ENCODE results near the gene COMTD1. TPM values are rescaled to one million over a fixed set of nuclear protein-coding genes. Genes with fewer than 3 reads are reported as not detected.
"Not testable (repeated sequence)": the region's sequence is repeated elsewhere in the genome, so short reads cannot be mapped to it uniquely, and the experiment has no call there.

The COMTD1 gene
- total RNA-seq, 1 experiment from 2014 or later: 27.2 TPM

DNA sequence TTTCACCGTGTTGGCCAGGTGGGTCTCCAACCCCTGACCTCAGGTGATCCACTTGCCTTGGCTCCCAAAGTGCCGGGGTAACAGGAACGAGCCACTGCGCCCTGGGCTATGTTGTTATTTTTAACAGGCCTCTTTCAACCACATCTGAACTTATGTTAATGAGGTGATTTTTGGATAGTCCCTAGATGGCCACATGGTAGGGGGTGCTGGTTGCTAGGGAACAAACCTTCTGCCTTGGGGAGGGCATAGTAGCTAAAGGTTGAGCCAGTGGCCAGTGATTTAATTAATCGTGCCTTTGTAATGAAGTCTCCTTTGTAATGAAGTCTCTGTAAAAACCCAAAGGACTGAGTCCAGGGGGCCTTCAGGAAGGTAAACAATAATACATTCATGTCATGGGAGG is 9.1 kb downstream of the COMTD1 start:
- DNase-seq (ENCODE audit: extremely low read depth, low read depth): no peak

DNA sequence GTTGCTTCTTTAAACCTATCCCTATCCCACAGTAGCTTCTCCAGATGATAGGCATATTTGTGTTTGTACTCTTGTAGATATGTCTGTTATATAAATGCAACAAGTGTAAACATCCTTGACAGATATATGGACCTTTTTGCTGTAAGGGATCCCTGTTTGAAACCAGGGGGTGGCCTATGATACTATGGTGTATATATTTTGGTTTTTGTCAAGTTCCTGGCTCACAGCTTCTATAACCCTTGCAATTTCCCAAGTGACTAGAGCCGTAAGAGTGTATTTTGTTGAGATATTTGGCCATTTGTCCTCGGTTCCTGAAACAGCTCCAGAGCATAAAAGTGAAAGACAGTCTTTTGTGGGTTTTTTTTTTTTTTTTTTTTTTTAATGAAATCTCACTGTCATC is 9.7 kb downstream of the COMTD1 start:
- DNase-seq (ENCODE audit: extremely low read depth, low read depth): no peak

DNA sequence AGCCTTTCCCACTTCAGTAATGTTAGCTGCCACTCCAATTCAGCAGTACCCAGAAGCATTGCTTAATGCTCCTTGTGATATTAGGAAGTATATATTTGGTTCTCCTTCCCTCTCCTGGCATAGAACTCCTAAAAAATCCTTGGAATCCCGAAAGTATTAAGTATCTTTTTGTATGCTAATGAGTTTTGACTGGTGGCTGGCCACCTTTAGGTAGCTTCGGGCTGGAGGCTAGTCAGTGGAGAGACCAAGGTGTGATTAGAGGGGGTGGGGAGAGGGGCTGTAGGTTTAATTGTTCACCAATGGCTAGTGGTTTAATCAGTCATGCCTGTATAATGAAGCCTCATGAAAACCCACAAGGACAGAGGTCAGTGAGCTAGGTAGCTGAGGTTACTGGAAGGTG is 12.2 kb downstream of the COMTD1 start:
- no peak for DNase-seq (ENCODE audit: extremely low read depth, low read depth)

DNA sequence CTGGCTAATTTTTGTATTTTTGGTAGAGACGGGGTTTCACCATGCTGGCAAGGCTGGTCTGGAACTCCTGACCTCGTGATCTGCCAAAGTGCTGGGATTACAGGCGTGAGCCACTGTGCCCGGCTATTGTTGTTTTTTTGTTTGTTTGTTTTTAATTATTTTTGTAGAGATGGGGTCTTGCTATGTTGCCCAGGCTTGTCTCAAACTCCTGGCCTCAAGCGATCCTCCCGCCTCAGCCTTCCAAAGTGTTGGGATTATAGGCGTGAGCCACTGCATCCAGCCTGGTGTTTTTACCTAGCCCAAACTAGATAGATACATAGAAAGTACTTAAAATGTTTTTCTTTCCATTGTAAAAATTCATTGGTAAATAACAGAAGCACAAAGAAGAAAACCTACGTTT is 14.3 kb downstream of the COMTD1 start:
- not testable (repeated sequence) for DNase-seq (ENCODE audit: extremely low read depth, low read depth)

DNA sequence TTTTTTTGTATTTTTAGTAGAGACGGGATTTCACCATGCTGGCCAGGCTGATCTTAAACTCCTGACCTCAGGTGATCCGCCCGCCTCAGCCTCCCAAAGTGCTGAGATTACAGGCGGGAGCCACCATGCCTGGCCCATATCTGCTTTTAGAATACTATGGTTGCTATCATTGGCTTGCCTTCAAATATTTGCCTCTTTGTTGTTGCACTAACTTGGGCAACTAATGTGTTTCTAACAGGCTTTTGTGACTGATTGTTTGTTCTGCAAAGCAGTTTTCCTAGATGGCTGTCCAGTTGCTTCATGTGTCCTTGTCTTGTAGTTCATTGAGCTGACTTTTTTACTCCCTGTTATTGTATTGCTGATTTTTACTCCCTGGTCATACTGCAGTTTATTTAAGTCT is 15.5 kb downstream of the COMTD1 start:
- no peak for DNase-seq (ENCODE audit: extremely low read depth, low read depth)

DNA sequence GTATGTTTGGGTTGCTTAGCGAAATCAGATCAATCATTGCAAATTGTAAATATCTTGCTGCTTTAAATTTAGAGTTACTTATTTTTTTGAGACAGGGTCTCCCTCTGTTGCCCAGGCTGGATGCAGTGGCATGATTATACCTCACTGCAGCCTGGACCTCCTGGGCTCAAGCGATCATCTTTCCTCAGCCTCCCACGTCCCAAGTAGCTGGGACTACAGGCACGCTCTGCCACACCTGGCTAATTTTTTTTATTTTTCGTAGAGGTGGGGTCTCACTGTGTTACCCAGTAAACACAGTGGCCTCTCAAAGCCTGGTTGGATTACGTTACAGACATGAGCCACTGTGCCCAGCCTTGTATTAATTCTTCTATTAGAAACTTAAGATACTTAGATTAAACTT is 23.4 kb downstream of the COMTD1 start:
- no peak for DNase-seq (ENCODE audit: extremely low read depth, low read depth)

DNA sequence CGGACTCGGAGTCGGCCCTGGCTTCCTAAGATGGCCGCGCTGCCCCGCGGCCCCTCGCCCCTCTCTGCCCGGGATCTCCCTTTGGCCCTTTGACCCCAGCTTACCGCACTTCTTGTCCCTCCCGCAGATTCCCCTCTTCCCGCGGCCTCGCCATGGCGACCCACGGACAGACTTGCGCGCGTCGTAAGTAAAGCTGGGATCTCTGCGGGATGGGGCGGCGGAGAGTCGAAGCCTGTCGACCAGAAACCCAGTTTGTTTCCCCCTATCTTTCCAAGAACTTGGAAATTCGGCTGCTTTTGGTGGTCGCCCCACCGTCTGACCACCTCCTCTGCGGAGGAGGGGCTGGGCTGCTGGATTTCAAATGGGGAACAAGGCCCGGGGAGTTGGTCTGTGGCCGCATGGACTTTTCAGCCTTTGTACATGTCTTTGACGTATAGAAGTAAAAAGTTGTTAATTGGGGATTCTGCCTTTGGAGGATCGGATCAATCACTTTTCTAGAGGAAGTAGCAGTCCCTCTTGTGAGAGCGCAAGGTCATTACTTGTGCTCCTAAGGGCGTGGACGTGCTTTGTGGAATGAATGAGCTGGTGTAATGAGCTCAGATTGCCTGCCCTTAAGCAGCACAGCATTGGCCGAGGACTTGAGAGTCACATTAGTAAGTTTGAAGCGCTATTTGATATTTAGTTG is 24.6 kb downstream of the COMTD1 start:
- DNase-seq (ENCODE audit: extremely low read depth, low read depth): peak; percentile 32

DNA sequence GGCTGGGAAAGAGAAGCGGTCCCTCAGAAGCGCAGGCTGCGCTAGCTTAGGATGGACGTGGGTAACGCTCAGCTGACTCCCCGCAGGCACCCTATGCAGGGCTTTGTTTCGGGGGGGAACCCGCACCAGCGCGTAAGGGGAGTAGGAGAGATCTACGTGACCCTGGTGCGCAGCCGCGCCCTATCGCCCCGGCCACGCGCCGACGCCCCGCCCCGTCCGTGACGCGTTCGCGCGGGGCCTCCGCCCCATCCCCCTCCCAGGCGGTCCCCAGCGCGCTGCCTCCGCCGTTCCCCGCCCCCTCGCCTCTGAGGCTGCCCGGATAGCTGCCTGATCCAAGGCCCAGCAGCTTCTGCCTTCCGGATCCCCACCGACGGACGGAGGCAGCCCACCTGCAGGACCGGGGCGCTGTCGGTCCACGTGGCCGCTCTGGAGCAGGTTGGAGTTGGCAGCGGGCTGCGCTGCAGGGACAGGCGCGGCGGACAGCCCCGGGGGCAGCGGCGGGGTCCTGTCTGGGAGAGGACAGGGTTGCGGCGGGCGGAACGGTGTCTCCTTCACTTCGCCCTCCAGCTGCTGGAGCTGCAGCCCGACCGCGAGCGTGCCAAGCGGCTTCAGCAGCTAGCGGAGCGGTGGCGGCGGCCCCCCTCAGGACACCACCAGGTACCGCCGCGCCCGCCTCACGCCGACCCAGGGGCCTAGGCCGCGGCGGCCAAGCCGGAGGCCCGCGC is 25.3 kb downstream of the COMTD1 start, which contains the start of gene VDAC2:
Gene VDAC2, plus strand, starts transcription at position 515 of the 725 bp plus-strand sequence. CDS start 363 bp downstream, outside the sequence.
- DNase-seq (ENCODE audit: extremely low read depth, low read depth): peak; percentile 86

DNA sequence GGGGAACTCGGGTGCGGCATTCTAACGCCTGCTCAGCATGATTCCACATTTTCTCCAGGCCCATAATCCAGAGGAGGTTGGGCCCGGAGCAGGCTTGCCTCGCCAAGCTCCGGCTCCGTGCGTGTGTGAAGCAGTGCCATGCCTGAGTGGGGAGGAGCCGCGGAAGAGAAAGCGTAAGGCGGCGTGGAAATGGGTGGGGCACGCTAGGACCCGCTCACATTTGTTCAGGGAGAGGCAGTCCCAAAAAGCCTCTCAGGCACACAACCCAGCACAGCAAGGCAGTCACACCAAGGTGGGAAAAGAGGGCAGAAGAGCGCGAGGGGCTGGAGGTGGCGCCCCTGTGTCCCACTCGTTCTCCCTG is 25.9 kb downstream of the COMTD1 start:
- DNase-seq (ENCODE audit: extremely low read depth, low read depth): peak; percentile 61

DNA sequence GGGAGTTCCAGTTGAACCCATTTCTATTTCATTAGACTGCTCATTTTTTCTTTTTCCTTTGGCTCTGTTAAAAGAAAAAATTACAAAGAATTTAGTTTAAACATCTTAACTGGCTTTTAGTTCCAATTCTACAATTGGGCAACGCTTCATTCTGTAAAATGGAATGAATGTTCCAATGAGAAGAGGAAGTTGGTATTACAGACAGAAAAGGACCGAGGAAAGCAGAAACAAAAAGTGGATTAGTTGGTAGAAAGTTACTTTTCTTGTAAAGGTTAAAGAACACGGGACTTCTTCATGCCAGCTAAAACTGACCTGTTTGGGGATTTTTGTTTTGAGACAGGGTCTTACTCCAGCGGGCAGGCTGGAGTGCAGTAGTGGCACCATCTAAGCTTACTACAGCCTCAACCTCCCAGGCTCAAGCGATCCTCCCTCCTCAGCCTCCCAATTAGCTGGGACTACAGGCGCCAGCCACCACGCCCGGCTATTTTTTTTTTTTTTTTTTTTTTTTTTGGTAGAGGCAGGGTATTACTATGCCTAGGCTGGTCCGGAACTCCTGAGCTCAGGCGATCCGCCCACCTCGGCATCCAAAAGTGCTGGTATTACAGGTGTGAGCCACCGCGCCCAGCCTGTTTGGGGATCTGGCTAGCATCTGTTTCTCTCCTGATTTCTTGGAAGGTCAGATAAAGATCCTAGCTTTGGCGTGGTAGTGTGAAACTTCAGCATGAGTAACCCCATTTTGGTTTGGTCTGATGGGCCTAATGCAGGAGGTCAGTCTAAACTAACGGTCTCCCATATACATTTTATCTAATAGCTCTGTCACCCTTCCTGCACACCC is 26.5 kb downstream of the COMTD1 start:
- DNase-seq (ENCODE audit: extremely low read depth, low read depth): no peak

DNA sequence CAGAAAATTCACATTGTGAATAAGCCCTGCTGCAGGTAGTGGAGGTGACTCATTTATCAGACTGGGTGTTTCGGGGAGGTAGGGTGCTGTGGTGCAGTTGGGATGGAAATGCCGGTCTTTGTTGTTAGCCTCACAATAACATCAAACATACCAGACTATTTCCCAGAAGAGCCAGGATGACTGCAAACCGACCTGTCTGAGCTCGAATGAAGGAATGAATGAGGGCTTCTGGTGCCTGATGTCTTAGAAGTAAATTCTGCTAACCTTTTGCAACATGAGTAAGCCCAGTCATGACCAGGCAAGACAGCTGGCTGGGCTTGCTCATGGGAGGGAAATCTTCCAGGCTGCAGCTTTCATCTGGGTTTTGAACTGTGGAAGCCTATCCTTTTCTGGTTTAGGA is 27.6 kb downstream of the COMTD1 start:
- DNase-seq (ENCODE audit: extremely low read depth, low read depth): no peak

DNA sequence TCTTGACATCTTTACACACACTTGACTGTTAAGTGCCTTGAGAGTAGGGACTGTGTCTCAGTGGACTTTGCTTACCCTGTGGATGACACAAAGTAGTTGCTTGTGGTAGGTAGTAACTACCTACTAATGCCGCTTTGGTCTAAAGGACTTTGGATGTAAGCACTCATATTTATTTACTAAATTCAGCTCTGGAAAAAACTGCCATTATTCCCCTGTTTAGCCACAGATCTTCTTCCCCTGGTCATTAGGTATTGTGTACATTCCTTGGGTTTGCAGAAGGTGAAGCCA is 28.0 kb downstream of the COMTD1 start:
- no peak for DNase-seq (ENCODE audit: extremely low read depth, low read depth)

DNA sequence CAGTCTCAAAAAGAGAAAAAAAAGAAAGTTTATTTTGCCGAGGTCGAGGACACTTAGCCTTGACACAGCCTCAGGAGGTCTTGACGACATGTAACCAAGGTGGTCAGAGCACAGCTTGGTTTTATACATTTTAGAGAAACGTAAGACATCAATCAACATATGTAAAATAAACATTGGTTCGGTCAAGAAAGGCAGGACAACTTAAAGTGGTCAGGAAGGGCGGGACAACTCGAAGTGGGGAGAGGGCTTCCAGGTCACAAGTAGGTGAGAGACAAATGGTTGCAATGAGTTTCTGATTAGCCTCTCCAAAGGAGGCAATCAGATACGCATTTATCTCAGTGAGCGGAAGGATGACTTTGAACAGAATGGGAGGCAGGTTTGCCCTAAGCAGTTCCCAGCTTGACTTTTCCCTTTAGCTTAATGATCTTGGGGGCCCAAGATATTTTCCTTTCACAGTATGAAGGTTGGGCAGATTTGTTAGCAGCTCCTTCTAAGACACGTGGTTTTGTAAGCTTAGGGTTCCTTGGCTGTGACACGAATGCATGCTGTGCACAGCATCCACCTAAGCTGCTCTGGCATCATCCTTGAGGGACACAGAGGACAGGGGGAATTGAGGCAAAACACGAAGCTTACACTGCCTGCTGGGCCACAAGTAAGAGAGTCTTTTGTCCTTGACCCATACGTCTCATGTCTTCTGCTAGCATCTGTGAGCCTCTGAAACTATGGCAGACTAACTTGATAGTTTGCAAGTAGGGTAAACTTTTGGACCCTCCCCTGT is 28.5 kb downstream of the COMTD1 start:
- DNase-seq (ENCODE audit: extremely low read depth, low read depth): no peak

DNA sequence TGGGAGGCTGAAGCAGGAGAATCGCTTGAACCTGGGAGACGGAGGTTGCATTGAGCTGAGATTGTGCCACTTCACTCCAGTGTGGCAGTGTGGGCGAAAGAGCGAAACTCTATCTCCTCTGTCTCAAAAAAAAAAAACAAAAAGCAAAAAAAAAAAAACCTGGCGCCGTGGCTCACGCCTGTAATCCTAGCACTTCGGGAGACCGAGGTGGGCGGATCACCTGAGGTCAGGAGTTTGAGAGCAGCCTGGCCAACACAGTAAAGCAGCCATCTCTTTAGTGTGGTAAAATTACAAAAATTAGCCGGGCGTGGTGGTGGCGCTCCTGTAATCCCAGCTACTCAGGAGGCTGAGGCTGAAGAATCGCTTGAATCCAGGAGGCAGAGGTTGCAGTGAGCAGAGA is 29.1 kb downstream of the COMTD1 start:
- not testable (repeated sequence) for DNase-seq (ENCODE audit: extremely low read depth, low read depth)

DNA sequence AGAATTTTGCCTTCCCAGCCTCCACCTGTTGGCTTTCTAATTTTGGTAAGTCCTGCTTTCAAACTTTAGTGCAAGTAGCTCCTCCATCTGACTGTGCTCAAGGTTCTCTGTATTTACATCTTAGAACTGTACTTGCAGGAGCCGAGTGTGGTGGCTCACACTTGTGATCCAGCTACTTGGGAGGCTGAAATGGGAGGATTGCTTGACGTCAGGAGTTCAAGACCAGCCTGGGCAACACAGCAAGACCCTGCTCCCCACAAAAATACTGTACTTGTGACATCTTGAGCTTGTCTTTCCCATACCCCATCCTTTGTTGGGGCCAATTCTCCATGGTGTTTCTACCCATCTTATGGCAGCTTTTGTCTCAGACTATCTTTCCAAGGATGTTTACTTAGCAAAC is 29.8 kb downstream of the COMTD1 start:
- no peak for DNase-seq (ENCODE audit: extremely low read depth, low read depth)

DNA sequence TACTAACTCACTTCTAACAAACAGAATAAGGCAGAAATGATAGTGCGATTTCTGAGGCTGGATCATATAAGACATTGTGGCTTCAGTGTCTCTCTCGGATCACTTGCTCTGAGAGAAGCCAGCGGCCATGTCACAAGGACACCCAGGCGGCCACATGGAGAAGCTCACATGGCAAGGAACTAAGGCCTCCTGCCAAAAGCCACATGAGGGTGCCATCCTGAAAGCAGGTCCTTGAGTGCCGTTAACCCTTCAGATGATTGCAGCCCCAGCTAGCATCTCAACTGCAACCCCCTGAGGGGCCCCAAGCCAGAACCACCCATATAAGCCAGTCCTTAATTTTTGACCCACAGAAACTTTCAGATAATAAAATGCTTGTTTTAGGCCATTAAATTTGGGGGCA is 32.0 kb downstream of the COMTD1 start:
- no peak for DNase-seq (ENCODE audit: extremely low read depth, low read depth)

DNA sequence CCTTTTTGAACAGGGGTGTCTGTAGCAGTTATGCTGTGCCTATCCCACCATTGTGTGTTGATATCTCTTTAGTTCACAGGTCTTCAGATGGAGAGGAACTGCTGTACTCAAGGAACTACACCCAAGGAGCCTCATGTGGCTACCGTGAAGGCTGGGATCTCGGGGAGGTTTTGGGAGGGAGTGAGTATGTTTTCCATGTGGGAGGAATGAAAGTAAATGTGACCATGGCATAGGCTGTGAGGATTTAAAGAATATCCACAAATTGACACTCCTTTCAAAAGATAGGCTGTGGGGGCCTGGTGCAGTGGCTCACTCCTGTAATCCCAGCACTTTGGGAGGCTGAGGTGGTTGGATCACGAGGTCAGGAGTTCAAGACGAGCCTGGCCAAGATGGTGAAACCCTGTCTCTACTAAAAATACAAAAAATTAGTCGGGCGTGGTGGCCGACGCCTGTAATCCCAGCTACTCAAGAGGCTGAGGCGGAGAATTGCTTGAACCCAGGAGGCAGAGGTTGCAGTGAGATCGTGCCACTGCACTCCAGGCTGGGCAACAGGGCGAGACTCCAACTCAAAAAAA is 32.6 kb downstream of the COMTD1 start:
- DNase-seq (ENCODE audit: extremely low read depth, low read depth): not testable (repeated sequence)

DNA sequence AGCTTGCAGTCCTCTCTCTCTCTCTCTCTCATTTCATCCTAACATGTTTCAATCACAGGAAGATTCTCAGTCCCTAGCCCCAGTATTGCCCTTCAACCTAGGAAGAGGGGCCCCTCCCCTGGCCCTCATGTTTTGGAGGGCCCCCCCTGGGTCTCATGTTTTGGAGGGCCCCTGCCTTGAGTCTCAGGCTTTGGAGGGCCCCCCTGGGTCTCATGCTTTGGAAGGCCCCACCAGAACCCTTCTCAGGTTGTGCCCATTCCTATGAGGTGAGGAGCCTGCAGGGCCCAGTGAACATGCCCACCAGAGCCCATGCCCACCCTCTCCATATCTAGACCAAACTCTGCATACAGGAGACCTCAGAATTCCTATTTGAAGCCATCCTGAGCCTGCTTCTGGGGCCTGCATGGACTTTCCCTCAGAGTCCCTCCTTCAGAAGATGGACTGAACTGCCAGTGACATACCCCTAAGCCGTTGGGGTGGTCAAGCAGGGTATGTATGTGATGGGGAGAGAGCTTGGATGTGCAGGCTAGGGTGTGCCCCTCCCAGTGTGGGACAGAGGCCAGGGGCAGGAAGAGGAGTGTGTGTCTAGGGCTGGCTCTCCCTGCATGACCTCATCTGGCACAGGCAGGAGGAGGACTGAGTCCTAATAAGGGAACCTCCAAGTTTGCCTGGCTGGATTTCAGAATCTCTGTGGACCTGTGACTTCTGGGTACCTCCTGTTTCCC is 33.3 kb downstream of the COMTD1 start:
- peak; percentile 14 for DNase-seq (ENCODE audit: extremely low read depth, low read depth)

DNA sequence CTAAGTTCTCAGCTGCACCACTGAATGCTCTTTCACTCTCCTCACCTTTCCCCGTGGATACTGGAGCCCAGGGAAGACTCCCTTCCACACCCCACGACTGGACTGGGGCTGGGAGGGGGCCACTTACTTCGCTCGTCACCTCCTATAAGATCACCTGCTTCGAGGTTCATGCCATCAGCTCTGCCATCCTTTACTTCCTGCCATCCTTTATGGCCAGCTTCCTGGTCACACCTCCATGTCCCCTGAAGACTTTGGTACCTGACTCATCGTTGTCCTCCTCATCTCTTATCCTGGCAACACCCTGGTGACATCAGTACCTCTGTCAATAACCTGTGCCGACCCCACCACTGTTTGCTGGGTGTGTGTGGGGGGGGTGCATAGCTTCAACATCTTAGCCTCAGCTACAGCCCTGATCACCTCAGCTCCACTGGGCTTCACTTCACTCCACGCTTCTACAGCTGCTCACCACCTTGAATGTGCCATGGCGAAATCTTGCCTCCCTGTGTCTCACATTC is 33.9 kb downstream of the COMTD1 start:
- no peak for DNase-seq (ENCODE audit: extremely low read depth, low read depth)

DNA sequence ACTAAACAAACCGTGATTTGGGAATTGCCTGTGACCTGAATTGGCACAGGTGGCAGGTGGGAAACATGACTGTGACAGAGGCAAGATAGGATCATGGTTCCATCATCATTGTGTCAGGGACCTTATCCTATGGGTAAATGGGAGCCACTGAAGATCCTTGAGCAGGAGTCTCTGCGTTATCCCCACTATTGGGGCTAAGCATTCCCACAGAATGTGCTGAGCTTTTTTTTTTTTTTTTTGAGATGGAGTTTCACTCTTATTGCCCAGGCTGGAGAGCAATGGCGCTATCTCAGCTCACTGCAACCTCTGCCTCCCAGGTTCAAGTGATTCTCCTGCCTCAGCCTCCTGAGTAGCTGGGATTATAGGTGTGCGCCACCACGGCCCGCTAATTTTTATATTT is 35.8 kb downstream of the COMTD1 start:
- not testable (repeated sequence) for DNase-seq (ENCODE audit: extremely low read depth, low read depth)
